Activated CD4-positive, alpha-beta T cell treated with anti-CD3 and anti-CD28 coated beads for 1 hour (primary cell): Measurements from ENCODE around the gene LIX1.
"Not testable (repeated sequence)": the region's sequence is repeated elsewhere in the genome, so short reads cannot be mapped to it uniquely, and the experiment has no call there.

Experiments used
- DNase-seq: peaks from one replicate; pipeline ENCODE4 v3.0.0-alpha.2; 2020

Gene LIX1

GRCh38 chr5:97141031-97141430 lies 1.4 kb downstream of the LIX1 start:
- DNase-seq, result no peak

- not testable (repeated sequence) for DNase-seq
Measured at GRCh38 chr5:97140250-97140649, 2.2 kb downstream of the LIX1 start.

GRCh38 chr5:97136475-97136874 lies 5.9 kb downstream of the LIX1 start:
- DNase-seq, result no peak

- no peak for DNase-seq
Measured at GRCh38 chr5:97135868-97136267, 6.5 kb downstream of the LIX1 start.

GRCh38 chr5:97134634-97135033 lies 7.8 kb downstream of the LIX1 start:
- DNase-seq, result no peak

- DNase-seq, result no peak
Measured at GRCh38 chr5:97133101-97133500, 9.3 kb downstream of the LIX1 start.

GRCh38 chr5:97131921-97132320 lies 10.5 kb downstream of the LIX1 start:
- no peak for DNase-seq

GRCh38 chr5:97131139-97131710 lies 11.2 kb downstream of the LIX1 start:
- no peak for DNase-seq

GRCh38 chr5:97127727-97128126 lies 14.7 kb downstream of the LIX1 start:
- no peak for DNase-seq

GRCh38 chr5:97125125-97125683 lies 17.2 kb downstream of the LIX1 start:
- no peak for DNase-seq

- no peak for DNase-seq
Measured at GRCh38 chr5:97124335-97124734, 18.1 kb downstream of the LIX1 start.

- DNase-seq, result no peak
Measured at GRCh38 chr5:97121848-97122247, 20.6 kb downstream of the LIX1 start.

- no peak for DNase-seq
Measured at GRCh38 chr5:97120195-97120594, 22.2 kb downstream of the LIX1 start.

GRCh38 chr5:97119007-97119390 lies 23.4 kb downstream of the LIX1 start:
- no peak for DNase-seq

GRCh38 chr5:97118261-97119006 lies 24.0 kb downstream of the LIX1 start:
- no peak for DNase-seq

- no peak for DNase-seq
Measured at GRCh38 chr5:97115932-97116331, 26.5 kb downstream of the LIX1 start.

GRCh38 chr5:97112230-97112629 lies 30.2 kb downstream of the LIX1 start:
- no peak for DNase-seq

- no peak for DNase-seq
Measured at GRCh38 chr5:97111616-97112015, 30.8 kb downstream of the LIX1 start.

- no peak for DNase-seq
Measured at GRCh38 chr5:97111004-97111403, 31.4 kb downstream of the LIX1 start.

GRCh38 chr5:97107318-97107717 lies 35.1 kb downstream of the LIX1 start:
- DNase-seq, result no peak

GRCh38 chr5:97106216-97106581 lies 36.2 kb downstream of the LIX1 start:
- no peak for DNase-seq

- no peak for DNase-seq
Measured at GRCh38 chr5:97105501-97106215, 36.8 kb downstream of the LIX1 start.

- no peak for DNase-seq
Measured at GRCh38 chr5:97102010-97102470, 40.4 kb downstream of the LIX1 start.
